Measurements from ENCODE around the gene CCDC3.

Gene CCDC3

DNA sequence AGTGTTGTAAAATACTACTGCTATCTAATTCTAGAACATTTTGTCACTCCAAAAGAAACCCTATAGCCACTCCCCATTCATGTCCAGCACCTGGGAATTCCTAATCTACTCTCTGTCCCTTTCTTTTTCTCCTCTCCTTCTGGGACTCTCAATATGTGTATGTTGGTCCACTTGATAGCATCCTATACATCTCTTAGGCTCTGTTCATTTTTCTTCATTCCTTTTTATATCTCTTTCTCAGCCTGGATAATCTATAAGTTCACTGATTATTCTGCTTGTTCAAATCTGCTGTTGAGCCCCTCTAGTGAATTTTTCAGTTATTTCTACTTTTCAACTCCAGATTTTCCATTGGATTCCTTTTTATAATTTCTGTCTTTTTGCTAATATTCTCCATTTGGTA, 108.6 kb downstream of the CCDC3 start:
- TF ChIP-seq, protein P1, sequence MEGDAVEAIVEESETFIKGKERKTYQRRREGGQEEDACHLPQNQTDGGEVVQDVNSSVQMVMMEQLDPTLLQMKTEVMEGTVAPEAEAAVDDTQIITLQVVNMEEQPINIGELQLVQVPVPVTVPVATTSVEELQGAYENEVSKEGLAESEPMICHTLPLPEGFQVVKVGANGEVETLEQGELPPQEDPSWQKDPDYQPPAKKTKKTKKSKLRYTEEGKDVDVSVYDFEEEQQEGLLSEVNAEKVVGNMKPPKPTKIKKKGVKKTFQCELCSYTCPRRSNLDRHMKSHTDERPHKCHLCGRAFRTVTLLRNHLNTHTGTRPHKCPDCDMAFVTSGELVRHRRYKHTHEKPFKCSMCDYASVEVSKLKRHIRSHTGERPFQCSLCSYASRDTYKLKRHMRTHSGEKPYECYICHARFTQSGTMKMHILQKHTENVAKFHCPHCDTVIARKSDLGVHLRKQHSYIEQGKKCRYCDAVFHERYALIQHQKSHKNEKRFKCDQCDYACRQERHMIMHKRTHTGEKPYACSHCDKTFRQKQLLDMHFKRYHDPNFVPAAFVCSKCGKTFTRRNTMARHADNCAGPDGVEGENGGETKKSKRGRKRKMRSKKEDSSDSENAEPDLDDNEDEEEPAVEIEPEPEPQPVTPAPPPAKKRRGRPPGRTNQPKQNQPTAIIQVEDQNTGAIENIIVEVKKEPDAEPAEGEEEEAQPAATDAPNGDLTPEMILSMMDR (conservative IDR thresholded peaks at IDR 0.05) = no peak
- H3K27ac ChIP-seq = no peak overlapping the region

DNA sequence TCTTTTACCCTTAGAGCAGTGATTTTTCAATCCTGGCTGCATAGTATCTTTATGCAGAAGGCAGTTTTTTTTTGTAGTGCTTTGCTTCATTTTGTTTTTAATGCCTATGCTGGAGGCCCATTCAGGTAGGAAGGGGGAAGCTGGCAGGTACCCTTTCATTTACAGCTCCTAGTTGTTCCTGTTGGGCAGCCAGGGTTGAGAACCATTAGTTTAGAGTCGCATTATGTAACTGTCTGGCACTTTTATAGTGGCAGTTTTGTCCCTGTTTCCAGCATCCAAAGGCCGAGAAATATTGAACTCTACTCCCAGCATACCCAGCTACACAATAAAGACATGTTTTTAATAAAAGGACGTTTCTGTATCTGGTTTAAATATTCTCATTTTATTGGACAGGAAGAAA, 110.6 kb downstream of the CCDC3 start:
- TF ChIP-seq, protein P1 (conservative IDR thresholded peaks at IDR 0.05) = no peak
- no peak overlapping the region for H3K27ac ChIP-seq

DNA sequence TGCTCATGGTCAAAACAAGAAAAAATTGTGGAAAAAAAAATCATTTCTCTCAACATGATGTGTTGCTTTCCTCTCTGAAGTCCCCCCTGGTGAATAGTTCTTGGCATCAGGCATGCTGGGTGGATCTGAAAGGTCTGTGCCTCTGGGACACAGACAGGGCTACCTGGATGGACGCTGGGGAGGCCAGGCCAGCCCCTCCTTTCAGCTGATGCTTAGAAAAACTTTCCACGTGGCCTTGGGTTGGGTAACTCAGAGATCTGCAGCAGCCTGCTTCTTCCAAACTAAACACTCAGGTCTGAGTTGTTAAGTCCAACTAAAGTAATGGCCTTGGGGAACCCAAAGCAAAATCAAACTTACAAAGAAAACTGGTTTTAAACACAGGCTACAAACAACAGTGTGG, 113.0 kb downstream of the CCDC3 start:
- H3K27ac ChIP-seq = no peak overlapping the region
- TF ChIP-seq, protein P1 (conservative IDR thresholded peaks at IDR 0.05) = no peak

DNA sequence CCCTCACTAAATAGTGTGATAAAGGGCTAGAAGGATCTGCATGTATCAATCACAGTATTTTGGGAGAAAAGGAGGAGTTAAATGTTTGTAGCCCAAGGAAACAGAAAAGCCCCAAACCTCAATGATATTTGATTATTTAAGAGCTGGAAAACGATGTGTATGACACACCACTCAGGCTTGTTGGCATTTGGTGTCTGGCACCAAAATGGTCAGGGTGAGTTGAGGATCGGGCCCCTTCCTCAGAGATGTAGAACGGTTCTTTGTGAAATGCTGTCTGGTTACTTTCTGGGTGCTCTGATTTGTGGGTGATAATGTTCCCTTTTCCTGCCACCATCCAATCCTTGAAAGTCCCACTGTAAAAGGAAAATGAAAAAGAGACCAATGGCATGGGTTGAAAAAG, 113.7 kb downstream of the CCDC3 start:
- H3K27ac ChIP-seq = no peak overlapping the region
- TF ChIP-seq, protein P1 (conservative IDR thresholded peaks at IDR 0.05) = no peak

DNA sequence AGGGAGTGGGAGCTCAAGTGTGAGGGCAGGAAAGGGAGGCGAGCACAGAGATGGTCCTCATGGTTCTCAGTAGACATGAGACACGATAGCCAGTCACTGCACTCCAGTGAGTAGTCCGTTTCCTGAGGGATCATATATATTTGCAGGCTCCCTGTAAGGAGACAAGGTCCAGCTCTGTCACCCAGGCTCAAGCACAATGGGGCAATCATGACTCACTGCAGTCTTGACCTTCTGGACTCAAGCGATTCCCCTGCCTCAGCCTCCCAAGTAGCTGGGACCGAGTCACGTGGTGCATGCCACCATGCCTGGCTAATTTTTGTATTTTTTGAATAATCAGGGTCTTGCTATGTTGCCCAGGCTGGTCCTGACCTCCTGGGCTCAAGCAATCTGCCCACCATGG, 116.7 kb downstream of the CCDC3 start:
- TF ChIP-seq, protein P1 (conservative IDR thresholded peaks at IDR 0.05) = no peak
- no peak overlapping the region for H3K27ac ChIP-seq

DNA sequence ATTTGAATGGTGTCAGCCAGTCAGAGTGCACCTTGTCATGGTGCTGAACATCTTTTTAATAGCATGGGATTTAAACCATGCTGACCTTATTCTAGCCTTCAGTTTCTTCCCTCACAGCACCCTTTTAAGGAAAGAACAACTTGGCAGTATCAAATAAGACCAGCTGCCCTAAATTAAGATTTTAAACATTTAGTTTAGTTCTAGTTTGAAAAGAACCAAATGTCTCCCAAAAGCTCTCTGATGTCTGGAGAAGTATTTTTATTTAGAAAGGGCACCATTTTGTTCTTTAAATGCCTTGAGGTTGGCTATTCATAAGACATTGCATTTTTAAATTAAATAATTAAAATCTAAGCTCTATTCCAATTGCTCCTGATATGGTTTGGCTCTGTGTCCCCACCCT, 121.1 kb downstream of the CCDC3 start:
- TF ChIP-seq, protein P1 (conservative IDR thresholded peaks at IDR 0.05) = no peak
- no peak overlapping the region for H3K27ac ChIP-seq

DNA sequence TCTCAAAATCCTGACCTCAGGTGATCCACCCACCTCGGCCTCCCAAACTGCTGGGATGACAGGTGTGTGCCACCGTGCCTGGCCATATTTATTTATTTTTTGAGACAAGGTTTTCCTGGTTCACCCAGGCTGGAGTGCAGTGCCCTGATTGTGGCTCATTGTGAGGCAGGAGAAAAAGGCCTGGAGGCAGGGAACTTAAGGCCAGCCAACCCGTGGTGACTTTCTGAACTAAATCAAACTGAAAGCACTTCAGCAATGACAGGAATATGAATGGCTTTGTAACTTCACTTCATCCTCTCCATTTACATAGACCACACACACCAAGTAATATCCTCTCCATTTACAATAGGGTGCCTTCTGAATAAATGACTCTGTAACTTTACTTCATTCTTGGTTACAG, 124.4 kb downstream of the CCDC3 start:
- TF ChIP-seq, protein P1 (conservative IDR thresholded peaks at IDR 0.05) = no peak
- H3K27ac ChIP-seq = no peak overlapping the region

DNA sequence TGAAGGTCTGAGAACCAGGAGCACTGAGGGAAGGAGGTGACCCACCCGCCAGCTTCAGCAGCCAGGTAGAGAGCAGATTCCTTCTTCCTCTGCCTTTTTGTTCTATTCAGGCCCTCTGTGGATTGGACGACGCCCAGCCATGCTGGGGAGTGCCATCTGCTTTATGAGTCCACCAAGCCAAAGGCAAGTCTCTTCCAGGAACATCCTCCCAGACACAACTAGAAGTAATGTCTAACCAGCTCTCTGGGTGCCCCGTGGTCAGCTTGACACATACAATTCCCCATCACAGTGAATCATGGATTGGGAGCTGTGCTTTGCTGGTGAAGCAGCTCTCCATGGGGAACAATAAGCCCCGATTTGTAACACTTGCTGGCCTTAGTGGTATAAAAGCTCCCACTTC, 125.2 kb downstream of the CCDC3 start:
- TF ChIP-seq, protein P1 (conservative IDR thresholded peaks at IDR 0.05) = no peak
- peak overlapping the region; percentile 80 for H3K27ac ChIP-seq

Data from VCaP (cell line).